ENCODE results near the gene ATP6V0D1.

ATP6V0D1 gene

DNA sequence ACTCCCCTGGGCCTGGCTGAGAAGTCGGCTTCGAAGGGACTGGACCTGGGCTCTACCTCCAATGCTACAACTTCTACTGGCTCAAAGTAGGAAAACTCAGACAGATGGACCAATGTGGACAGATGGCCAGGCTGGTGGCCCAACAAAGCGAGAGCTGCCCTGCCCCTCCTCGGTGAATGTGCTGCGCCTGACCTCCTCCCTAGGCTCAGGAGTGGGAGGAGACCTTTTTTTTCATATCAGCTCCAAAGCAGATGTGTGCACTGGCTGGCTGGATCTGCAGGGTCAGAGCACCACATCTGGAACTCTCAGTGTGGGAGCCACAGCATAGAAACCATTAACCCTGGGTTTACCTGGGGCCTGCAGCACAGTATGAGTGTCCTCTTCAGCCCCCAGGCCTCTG lies 20.8 kb downstream of the ATP6V0D1 start:
- Histone ChIP-seq H3K9ac (ENCODE audit: low read length) (peak overlapping the region; percentile 11), H3K36me3 (ENCODE audit: insufficient read depth, low read length) (no peaks in the 10 kb centered on the region), H3K4me1 (ENCODE audit: insufficient read depth, low read length) (peaks cover 91% of the 10 kb centered on the region), H3K4me3 (ENCODE audit: low read depth in 1 of 2, low read length in 2 of 2) (no peak overlapping the region), H3K9me3 (ENCODE audit: low read length) (no peaks in the 10 kb centered on the region), H3K27me3 (ENCODE audit: control insufficient read depth in 1 of 2, insufficient read depth in 2 of 2, low read length in 2 of 2) (no peaks in the 10 kb centered on the region), H3K27ac (ENCODE audit: low read depth, low read length) (peak overlapping the region; percentile 10)

DNA sequence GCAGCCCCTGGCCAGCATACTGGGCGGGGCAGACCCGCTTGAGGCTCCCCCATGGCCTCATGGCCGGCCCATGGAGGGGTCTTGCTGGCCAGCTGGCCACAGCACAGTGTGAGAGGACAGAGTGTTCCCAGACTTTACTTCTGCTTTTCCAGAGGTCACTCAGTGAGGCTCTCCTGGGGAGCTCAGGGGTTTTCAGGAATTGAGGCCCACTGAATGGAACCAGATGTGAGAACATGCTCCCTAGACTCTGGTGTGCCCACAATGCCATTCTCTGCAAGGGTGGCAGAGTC lies 21.2 kb downstream of the ATP6V0D1 start:
- Histone ChIP-seq H3K27me3 (ENCODE audit: control insufficient read depth in 1 of 2, insufficient read depth in 2 of 2, low read length in 2 of 2) (no peaks in the 10 kb centered on the region), H3K4me3 (ENCODE audit: low read depth in 1 of 2, low read length in 2 of 2) (no peak overlapping the region), H3K27ac (ENCODE audit: low read depth, low read length) (peak overlapping the region; percentile 10), H3K4me1 (ENCODE audit: insufficient read depth, low read length) (peaks cover 87% of the 10 kb centered on the region), H3K9me3 (ENCODE audit: low read length) (no peaks in the 10 kb centered on the region), H3K9ac (ENCODE audit: low read length) (peak overlapping the region; percentile 11), H3K36me3 (ENCODE audit: insufficient read depth, low read length) (no peaks in the 10 kb centered on the region)

DNA sequence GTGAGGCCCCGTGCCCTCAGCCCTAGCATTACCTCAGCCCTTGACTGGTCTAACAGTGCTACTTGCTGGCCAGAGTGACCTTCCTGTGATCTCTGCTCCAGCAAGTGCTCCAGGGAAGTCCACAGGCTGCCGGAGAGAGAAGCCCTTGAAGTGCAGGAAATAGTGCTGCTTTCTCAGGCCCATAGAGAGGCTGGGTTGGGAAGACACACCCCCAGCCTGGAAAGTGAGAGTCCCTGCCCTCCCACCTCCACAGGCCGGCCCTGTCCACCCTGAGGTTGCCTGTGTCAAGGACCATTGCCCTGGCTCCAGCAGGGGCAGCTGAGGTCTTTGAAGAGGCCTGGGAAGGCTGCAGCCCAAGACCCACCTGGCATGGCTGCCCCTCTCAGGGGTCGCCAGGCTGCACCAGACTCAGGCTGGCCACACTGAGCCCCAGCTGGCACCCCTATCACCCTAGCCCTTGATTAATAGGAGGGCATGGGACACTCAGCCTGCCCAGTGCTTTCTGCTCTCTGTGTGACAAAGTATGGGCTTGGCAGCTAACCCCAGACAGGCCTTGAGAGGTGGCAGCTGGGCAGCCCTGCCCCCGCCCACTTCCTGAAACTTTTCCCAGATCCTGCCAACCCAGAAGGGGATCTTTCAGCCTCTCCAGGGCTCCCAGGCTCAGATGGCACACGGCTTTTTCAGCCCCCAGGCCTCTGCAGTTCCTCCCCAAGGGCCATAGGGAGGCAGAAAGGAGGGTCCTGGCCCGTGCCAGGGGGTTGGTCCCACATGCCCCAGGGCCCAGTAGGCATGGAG lies 21.7 kb downstream of the ATP6V0D1 start:
- H3K27me3 ChIP-seq (ENCODE audit: control insufficient read depth in 1 of 2, insufficient read depth in 2 of 2, low read length in 2 of 2), result no peaks in the 10 kb centered on the region
- peak overlapping the region; percentile 11 for H3K9ac ChIP-seq (ENCODE audit: low read length)
- H3K4me1 ChIP-seq (ENCODE audit: insufficient read depth, low read length), result peaks cover 82% of the 10 kb centered on the region
- H3K27ac ChIP-seq (ENCODE audit: low read depth, low read length), result peak overlapping the region; percentile 35
- H3K9me3 ChIP-seq (ENCODE audit: low read length), result no peaks in the 10 kb centered on the region
- H3K4me3 ChIP-seq (ENCODE audit: low read depth in 1 of 2, low read length in 2 of 2), result no peak overlapping the region
- no peaks in the 10 kb centered on the region for H3K36me3 ChIP-seq (ENCODE audit: insufficient read depth, low read length)

DNA sequence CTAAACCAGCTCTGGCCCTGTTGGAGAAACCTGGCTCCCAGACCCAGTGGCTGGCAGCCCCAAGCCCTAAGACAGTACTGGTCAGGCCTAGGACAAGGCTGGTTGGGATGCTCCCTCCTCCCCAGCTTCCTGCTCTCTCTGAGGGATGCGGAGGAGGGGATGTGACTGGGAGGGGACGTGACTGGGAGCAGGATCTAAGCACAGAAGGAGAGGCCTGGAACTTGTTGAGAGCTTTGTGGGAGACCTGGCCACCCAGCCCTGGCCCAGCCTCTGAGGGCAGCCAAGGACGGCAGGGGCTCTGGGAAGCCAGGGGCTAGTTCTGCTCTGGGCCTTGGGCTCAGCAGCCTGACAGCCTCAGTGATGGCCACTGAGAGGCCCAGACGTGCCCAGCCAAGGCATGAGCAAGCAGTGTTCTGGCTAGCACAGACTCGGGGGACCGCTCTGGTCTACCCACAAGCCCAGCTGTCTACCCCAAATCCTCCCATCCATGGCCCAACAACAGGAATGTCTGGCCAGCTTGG lies 22.8 kb downstream of the ATP6V0D1 start:
- peak overlapping the region; percentile 45 for H3K27ac ChIP-seq (ENCODE audit: low read depth, low read length)
- H3K4me3 ChIP-seq (ENCODE audit: low read depth in 1 of 2, low read length in 2 of 2), result no peak overlapping the region
- no peaks in the 10 kb centered on the region for H3K9me3 ChIP-seq (ENCODE audit: low read length)
- H3K27me3 ChIP-seq (ENCODE audit: control insufficient read depth in 1 of 2, insufficient read depth in 2 of 2, low read length in 2 of 2), result no peaks in the 10 kb centered on the region
- peak overlapping the region; percentile 14 for H3K9ac ChIP-seq (ENCODE audit: low read length)
- peaks cover 3% of the 10 kb centered on the region for H3K36me3 ChIP-seq (ENCODE audit: insufficient read depth, low read length)
- H3K4me1 ChIP-seq (ENCODE audit: insufficient read depth, low read length), result peaks cover 79% of the 10 kb centered on the region

DNA sequence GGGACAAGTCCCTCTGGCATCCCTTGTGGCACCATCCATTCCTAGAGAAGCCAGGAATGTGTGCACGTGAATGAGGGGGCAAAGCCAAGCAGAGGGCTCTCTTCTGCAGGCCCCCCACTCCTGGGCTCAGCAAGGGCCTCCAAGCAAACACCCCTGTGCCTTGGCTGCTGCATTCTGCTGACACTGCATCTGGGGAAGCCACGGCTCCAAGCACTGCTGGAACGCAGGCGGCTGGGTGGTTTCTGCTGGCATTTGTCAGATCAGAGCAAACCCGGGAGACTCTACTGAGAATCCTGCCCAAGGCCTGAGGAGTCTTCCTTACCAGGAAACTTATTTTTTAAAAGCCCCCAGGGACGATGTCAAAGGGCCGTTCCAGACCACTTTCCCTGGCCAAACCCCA lies 23.3 kb downstream of the ATP6V0D1 start:
- H3K36me3 ChIP-seq (ENCODE audit: insufficient read depth, low read length), result peaks cover 9% of the 10 kb centered on the region
- H3K4me1 ChIP-seq (ENCODE audit: insufficient read depth, low read length), result peaks cover 73% of the 10 kb centered on the region
- no peak overlapping the region for H3K4me3 ChIP-seq (ENCODE audit: low read depth in 1 of 2, low read length in 2 of 2)
- H3K27me3 ChIP-seq (ENCODE audit: control insufficient read depth in 1 of 2, insufficient read depth in 2 of 2, low read length in 2 of 2), result no peaks in the 10 kb centered on the region
- peak overlapping the region; percentile 14 for H3K9ac ChIP-seq (ENCODE audit: low read length)
- no peaks in the 10 kb centered on the region for H3K9me3 ChIP-seq (ENCODE audit: low read length)
- peak overlapping the region; percentile 45 for H3K27ac ChIP-seq (ENCODE audit: low read depth, low read length)

DNA sequence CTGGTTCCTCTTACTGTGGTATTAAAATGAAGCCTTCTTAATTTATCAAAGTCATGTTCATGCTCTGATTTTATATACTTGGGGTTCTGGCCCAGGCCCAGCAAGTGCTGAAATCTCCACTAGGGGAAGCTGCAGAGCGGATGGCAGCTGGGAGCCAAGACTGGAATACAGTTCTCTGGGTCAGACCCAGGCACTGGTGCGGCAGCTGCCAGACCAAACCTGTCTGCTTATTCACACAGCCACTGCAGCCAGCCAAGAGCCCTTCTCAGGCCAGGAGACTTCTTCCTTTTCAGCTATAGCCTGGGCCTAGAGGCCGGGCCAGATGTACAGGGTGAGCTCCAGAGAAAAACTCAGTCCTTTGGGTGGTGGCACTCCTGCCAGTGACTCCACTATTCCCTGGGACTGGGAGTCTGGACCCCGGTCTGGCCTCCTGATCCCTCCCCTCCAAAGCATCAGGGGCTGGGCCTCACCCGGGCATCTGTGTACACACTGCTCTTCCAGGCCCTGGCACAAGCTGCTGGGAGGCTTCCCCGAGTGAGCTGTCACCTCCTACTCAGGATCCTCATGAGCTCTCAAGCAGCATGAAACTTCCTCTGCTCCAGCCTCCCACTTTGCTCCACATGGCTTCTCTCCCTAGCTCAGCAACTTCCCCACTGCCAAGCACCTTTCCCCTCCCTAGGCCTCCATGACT lies 24.4 kb downstream of the ATP6V0D1 start:
- no peaks in the 10 kb centered on the region for H3K9me3 ChIP-seq (ENCODE audit: low read length)
- H3K4me1 ChIP-seq (ENCODE audit: insufficient read depth, low read length), result peaks cover 67% of the 10 kb centered on the region
- peak overlapping the region; percentile 45 for H3K27ac ChIP-seq (ENCODE audit: low read depth, low read length)
- peaks cover 12% of the 10 kb centered on the region for H3K36me3 ChIP-seq (ENCODE audit: insufficient read depth, low read length)
- H3K9ac ChIP-seq (ENCODE audit: low read length), result no peak overlapping the region
- H3K4me3 ChIP-seq (ENCODE audit: low read depth in 1 of 2, low read length in 2 of 2), result no peak overlapping the region
- no peaks in the 10 kb centered on the region for H3K27me3 ChIP-seq (ENCODE audit: control insufficient read depth in 1 of 2, insufficient read depth in 2 of 2, low read length in 2 of 2)

DNA sequence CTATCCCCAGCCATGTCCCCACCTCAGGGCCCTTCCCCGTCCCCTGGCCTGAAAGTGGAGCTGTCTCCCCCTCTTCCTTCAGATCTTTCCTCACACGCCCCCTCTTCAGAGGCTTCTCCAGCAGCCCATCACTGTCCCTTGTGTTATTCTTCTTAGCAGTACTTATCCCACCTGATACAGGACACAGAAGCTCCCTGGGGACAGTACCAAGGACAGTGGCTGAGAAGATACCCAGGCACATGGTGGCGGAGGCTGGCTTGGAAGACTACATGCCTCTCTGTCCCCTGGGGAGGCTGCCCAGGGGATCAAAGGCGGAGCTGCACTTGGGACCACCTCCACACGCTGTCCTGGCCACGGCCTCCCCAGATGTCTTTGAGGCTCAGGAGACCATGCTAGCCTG lies 26.1 kb downstream of the ATP6V0D1 start:
- Histone ChIP-seq H3K9ac (ENCODE audit: low read length) (no peak overlapping the region), H3K4me3 (ENCODE audit: low read depth in 1 of 2, low read length in 2 of 2) (no peak overlapping the region), H3K27ac (ENCODE audit: low read depth, low read length) (no peak overlapping the region), H3K4me1 (ENCODE audit: insufficient read depth, low read length) (peaks cover 59% of the 10 kb centered on the region), H3K9me3 (ENCODE audit: low read length) (no peaks in the 10 kb centered on the region), H3K36me3 (ENCODE audit: insufficient read depth, low read length) (peaks cover 18% of the 10 kb centered on the region), H3K27me3 (ENCODE audit: control insufficient read depth in 1 of 2, insufficient read depth in 2 of 2, low read length in 2 of 2) (no peaks in the 10 kb centered on the region)

DNA sequence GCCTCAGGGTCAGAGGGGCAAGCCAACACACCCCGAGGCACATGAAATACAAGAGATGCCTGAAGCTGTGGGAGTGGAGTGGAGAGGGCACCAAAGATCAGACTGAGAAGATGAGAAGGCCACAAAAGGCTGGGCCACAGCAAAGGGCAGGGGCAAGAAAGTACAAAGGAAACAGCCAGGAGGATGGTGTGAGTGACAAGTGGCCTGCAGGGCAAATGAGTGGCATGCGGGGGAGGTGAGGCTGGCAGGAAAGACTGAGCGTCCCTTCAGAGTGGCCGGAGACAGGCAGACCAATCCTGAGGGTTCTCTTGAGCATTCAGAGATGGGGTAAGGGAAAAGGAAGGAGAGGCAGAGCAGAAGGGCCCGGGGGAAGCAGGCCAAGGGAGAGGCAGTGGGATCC lies 26.9 kb downstream of the ATP6V0D1 start:
- H3K4me3 ChIP-seq (ENCODE audit: low read depth in 1 of 2, low read length in 2 of 2), result no peak overlapping the region
- no peak overlapping the region for H3K27ac ChIP-seq (ENCODE audit: low read depth, low read length)
- H3K9me3 ChIP-seq (ENCODE audit: low read length), result no peaks in the 10 kb centered on the region
- H3K9ac ChIP-seq (ENCODE audit: low read length), result no peak overlapping the region
- peaks cover 23% of the 10 kb centered on the region for H3K36me3 ChIP-seq (ENCODE audit: insufficient read depth, low read length)
- no peaks in the 10 kb centered on the region for H3K27me3 ChIP-seq (ENCODE audit: control insufficient read depth in 1 of 2, insufficient read depth in 2 of 2, low read length in 2 of 2)
- peaks cover 58% of the 10 kb centered on the region for H3K4me1 ChIP-seq (ENCODE audit: insufficient read depth, low read length)

DNA sequence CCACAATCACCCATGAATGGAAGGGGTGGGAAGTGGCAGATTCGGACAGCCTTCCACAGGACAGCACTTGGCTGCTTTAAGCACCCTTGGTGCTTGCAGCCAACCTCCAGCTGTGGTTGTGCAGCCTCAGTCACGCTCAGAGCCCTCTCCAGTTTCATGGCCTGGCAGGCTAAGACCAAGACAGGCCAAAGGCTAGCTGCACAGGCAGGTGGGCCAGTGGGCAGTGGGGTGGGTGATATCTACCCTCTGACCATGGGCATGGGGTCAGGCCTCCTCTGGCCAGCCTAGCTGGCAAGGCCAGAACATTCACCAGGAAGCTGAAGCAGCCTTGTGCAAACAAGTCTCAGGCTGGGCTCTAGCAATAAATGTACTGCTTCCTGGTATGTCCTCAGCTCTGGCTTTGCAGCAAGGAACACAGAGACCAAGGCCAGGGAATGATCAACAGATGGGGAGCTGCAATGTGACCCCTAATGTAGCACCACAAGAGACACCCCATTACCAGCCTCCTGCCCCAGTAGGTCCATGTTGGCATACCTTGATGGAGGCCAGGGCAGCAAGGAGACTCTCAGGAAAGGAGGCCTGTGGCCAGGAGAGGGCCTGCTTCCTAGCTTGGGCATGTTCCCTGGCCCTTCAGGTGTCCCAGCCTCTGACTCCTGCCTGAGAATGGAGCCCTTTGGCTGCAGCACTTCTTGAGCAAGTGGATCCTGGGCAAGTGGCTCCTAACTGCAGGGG lies 29.1 kb downstream of the ATP6V0D1 start:
- Histone ChIP-seq H3K4me1 (ENCODE audit: insufficient read depth, low read length) (peaks cover 52% of the 10 kb centered on the region), H3K27ac (ENCODE audit: low read depth, low read length) (no peak overlapping the region), H3K9ac (ENCODE audit: low read length) (no peak overlapping the region), H3K9me3 (ENCODE audit: low read length) (no peaks in the 10 kb centered on the region), H3K27me3 (ENCODE audit: control insufficient read depth in 1 of 2, insufficient read depth in 2 of 2, low read length in 2 of 2) (no peaks in the 10 kb centered on the region), H3K36me3 (ENCODE audit: insufficient read depth, low read length) (peaks cover 30% of the 10 kb centered on the region), H3K4me3 (ENCODE audit: low read depth in 1 of 2, low read length in 2 of 2) (no peak overlapping the region)

DNA sequence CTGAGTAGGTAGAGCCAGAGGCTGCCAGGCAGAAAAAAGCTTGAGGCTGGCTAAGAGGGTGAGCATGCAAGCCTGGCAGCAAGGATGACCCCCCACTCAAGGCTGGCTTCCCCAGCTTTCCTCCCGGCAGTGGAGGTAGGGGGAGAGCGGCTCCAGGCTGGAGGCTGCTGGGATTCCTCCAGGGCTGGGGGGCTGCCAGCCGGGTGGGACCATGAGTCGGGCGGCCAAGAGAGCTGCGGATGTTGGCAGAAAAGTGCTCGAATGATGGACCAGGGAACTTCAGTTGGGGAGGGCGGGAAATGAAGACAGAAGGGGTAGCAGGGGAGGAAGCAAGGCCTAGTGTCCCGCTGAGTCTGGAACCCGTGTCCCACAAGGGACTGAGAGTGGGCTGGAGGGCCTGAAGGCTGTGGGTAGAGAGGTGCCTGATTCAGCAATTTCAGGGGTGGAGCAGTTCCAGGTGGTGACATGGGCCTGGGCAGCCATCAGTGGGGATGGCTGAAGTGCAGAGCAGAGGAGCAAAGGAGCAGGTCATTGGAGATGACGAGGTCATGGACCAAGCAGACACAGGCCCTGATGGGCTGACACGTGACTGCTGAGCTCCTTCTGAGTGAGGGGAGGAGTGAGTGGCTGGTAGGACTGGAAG lies 29.8 kb downstream of the ATP6V0D1 start:
- H3K4me3 ChIP-seq (ENCODE audit: low read depth in 1 of 2, low read length in 2 of 2), result no peak overlapping the region
- peaks cover 30% of the 10 kb centered on the region for H3K36me3 ChIP-seq (ENCODE audit: insufficient read depth, low read length)
- H3K9me3 ChIP-seq (ENCODE audit: low read length), result no peaks in the 10 kb centered on the region
- no peak overlapping the region for H3K27ac ChIP-seq (ENCODE audit: low read depth, low read length)
- peaks cover 52% of the 10 kb centered on the region for H3K4me1 ChIP-seq (ENCODE audit: insufficient read depth, low read length)
- no peaks in the 10 kb centered on the region for H3K27me3 ChIP-seq (ENCODE audit: control insufficient read depth in 1 of 2, insufficient read depth in 2 of 2, low read length in 2 of 2)
- no peak overlapping the region for H3K9ac ChIP-seq (ENCODE audit: low read length)

DNA sequence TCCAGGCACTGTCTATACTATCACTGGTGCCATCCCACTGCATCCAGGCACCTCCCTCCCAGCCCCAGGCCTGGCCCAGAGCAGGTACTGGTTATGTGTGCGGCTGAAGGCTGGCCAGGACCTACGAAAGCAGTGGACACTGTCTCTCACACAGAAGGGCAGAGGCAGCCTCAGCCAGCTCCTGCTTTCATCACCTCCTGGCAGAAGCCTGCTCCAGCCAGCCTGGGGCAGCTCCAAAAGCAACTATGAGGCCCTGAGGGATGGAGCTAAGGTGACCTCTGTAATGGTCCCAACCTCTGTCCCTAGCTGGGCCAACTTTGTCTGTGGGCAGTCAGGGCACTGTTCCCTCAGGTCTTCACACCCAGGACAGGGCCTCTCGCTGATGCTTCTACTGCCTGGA lies 31.2 kb downstream of the ATP6V0D1 start:
- Histone ChIP-seq H3K4me3 (ENCODE audit: low read depth in 1 of 2, low read length in 2 of 2) (no peak overlapping the region), H3K36me3 (ENCODE audit: insufficient read depth, low read length) (peaks cover 36% of the 10 kb centered on the region), H3K4me1 (ENCODE audit: insufficient read depth, low read length) (peaks cover 58% of the 10 kb centered on the region), H3K27me3 (ENCODE audit: control insufficient read depth in 1 of 2, insufficient read depth in 2 of 2, low read length in 2 of 2) (no peaks in the 10 kb centered on the region), H3K9me3 (ENCODE audit: low read length) (no peaks in the 10 kb centered on the region), H3K27ac (ENCODE audit: low read depth, low read length) (no peak overlapping the region), H3K9ac (ENCODE audit: low read length) (no peak overlapping the region)
